Spleen (tissue), 7 donors: ENCODE data around the gene THSD7A.

Experiments used
- POLR2A ChIP-seq, 3 donors: fragments of 450-650 bp; IDR thresholded peaks; one replicate each; pipeline ENCODE4 v1.5.1; 2017; ENCODE audit warnings: antibody characterized with exemption in 3 of 3, mild to moderate bottlenecking in 1 of 3
- POLR2AphosphoS5 ChIP-seq, 3 donors: sonication (generic); formaldehyde crosslinking; IDR thresholded peaks; one replicate each; pipeline ENCODE4 v1.5.1; 2017; ENCODE audit warnings: antibody characterized with exemption in 3 of 3
- TF ChIP-seq, protein P1 (sequence below), 11 experiments: fragments of 200-600 bp in 7 of 11; fragments of 450-650 bp in 4 of 11; sonication (generic) in 4 of 11; IDR thresholded peaks in 8 of 11; conservative IDR thresholded peaks in 3 of 11; 1 replicate in 7 of 11; 2 replicates in 4 of 11; pipeline versions ENCODE4 v1.4.0 to v1.8.0; 2016 to 2021; ENCODE audit warnings: antibody characterized with exemption in 11 of 11, inconsistent platforms in 4 of 11, mild to moderate bottlenecking in 1 of 11
- donor health status: DM: no; HTN: no; CAD: no; lungs with moderate emphysema.
- donor health status: DM: no; HTN: no; CAD: no.
- donor health status: DM: no; HTN: no; CAD: no.

DNA sequence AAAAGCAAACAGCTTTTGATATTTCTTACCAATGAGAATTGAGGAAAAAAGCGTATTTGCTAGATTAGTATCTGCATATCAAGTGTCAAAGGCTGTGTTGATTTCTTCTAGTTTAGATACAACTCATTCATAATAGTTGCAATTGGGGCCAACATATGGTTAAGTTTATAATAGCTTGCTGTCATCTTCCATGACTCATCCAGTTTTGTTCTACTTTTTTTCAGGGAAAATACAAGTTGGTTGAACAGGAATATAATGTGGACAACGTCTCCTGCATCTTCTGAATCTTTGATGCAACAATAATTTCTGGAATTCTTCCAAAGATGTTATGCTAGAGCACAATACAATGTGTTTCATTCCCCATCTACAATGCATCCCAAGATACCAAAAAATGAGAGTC lies 182.0 kb downstream of the THSD7A start:
- TF ChIP-seq, protein P1, sequence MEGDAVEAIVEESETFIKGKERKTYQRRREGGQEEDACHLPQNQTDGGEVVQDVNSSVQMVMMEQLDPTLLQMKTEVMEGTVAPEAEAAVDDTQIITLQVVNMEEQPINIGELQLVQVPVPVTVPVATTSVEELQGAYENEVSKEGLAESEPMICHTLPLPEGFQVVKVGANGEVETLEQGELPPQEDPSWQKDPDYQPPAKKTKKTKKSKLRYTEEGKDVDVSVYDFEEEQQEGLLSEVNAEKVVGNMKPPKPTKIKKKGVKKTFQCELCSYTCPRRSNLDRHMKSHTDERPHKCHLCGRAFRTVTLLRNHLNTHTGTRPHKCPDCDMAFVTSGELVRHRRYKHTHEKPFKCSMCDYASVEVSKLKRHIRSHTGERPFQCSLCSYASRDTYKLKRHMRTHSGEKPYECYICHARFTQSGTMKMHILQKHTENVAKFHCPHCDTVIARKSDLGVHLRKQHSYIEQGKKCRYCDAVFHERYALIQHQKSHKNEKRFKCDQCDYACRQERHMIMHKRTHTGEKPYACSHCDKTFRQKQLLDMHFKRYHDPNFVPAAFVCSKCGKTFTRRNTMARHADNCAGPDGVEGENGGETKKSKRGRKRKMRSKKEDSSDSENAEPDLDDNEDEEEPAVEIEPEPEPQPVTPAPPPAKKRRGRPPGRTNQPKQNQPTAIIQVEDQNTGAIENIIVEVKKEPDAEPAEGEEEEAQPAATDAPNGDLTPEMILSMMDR (IDR thresholded peaks at IDR 0.05 in 8 of 11, conservative IDR thresholded peaks at IDR 0.05 in 3 of 11) = no peak
- TF ChIP-seq POLR2A (IDR thresholded peaks at IDR 0.05) (no peak), POLR2AphosphoS5 (IDR thresholded peaks at IDR 0.05) (no peak)
